ENCODE data around the gene POMGNT1. TPM values are rescaled to one million over a fixed set of nuclear protein-coding genes. Genes with fewer than 3 reads are reported as not detected.

Gene POMGNT1
- total and polyA plus RNA-seq, 2 of the 8 experiments (the other 6 are each of a cell fraction or from before 2014, with no cell fraction given) = 28.0 to 40.3 TPM

- no peaks in the 10 kb centered on the region for H3K79me1 ChIP-seq (ENCODE audit: low read depth, low read length)
- no peak overlapping the region for H4K8ac ChIP-seq (ENCODE audit: extremely low read depth, insufficient read depth, low read length)
- no peaks in the 10 kb centered on the region for H3K27me3 ChIP-seq (replicated peaks in 1 of 4; ENCODE audit: control insufficient read depth in 3 of 4, extremely low read depth in 1 of 4, insufficient read depth in 3 of 4, low read length in 3 of 4)
- H3K9me3 ChIP-seq (ENCODE audit: insufficient read depth in 2 of 2, low read depth in 1 of 2, low read length in 1 of 2) = no peaks in the 10 kb centered on the region
- no peaks in the 10 kb centered on the region; the same call in 1 of the 2 replicates for H3K23me2 ChIP-seq (ENCODE audit: low read depth, low read length)
- ChIA-PET CTCF (ENCODE audit: partially characterized antibody) (interaction anchor here (1.3 kb wide), 1 partner anchor 12 kb away, joined by 3 read pairs; no protein-coding TSS in a partner anchor), POLR2A (ENCODE audit: partially characterized antibody) (no interaction called here)
- no peak overlapping the region for H3K23ac ChIP-seq (ENCODE audit: insufficient read length)
- no peak overlapping the region for H2BK5ac ChIP-seq (ENCODE audit: low read depth, low read length)
- H3K27ac ChIP-seq (ENCODE audit: low read depth, low read length) = no peak overlapping the region
- H3K4me2 ChIP-seq (ENCODE audit: insufficient read depth in 1 of 2, low read depth in 2 of 2, low read length in 2 of 2) = no peak overlapping the region
- TF ChIP-seq TBP (IDR thresholded peaks at IDR 0.05; ENCODE audit: low read depth, low read length) (no peak), RAD21 (IDR thresholded peaks at IDR 0.05 in 1 of 2, conservative IDR thresholded peaks at IDR 0.05 in 1 of 2; ENCODE audit: low read depth in 2 of 2, low read length in 2 of 2) (no peak), SAP30 (IDR thresholded peaks at IDR 0.05; ENCODE audit: insufficient read depth, insufficient replicate concordance, low read length) (no peak), SP2 (IDR thresholded peaks at IDR 0.05; ENCODE audit: low read length) (no peak), JUND (IDR thresholded peaks at IDR 0.05; ENCODE audit: low read length) (no peak), CEBPB (IDR thresholded peaks at IDR 0.05; ENCODE audit: low read depth, low read length) (no peak), TCF12 (IDR thresholded peaks at IDR 0.05; ENCODE audit: low read depth, low read length) (no peak), SIN3A (conservative IDR thresholded peaks at IDR 0.05 in 1 of 2, IDR thresholded peaks at IDR 0.05 in 1 of 2; ENCODE audit: low read depth in 1 of 2, low read length in 2 of 2) (no peak), ASH2L (IDR thresholded peaks at IDR 0.05; ENCODE audit: low read length) (no peak), TEAD4 (IDR thresholded peaks at IDR 0.05; ENCODE audit: low read depth, low read length) (no peak), HDAC6 (IDR thresholded peaks at IDR 0.05; ENCODE audit: low read depth, low read length) (no peak), NRF1 (IDR thresholded peaks at IDR 0.05; ENCODE audit: low read depth, low read length) (no peak)
- no peak overlapping the region for H2AFZ ChIP-seq (ENCODE audit: low read length)
- 78% methylated on average over 3 of the region's 3 CpGs; no CpG with 5 or more reads in 1 of the 2 experiments for WGBS, 2 experiments (ENCODE audit: extremely low coverage in 1 of 2, insufficient coverage in 1 of 2, insufficient read length in 1 of 2, insufficient replicate concordance in 2 of 2, low coverage in 1 of 2, low lambda C conversion rate in 2 of 2, missing lambda C conversion rate in 1 of 2)
- no peak overlapping the region for H2BK20ac ChIP-seq (ENCODE audit: low read length)
- no peak overlapping the region for H3K4ac ChIP-seq (replicated peaks; ENCODE audit: insufficient read length, low read depth, low read length)
- H3K79me2 ChIP-seq (ENCODE audit: control insufficient read depth in 1 of 2, insufficient read depth in 2 of 2, low read length in 2 of 2) = no peaks in the 10 kb centered on the region
- H2BK12ac ChIP-seq (ENCODE audit: low read depth, low read length) = no peak overlapping the region
- no peaks in the 10 kb centered on the region for H4K20me1 ChIP-seq (replicated peaks in 1 of 2; ENCODE audit: control insufficient read depth in 1 of 2, insufficient read depth in 2 of 2, low read length in 2 of 2)
- H2AK5ac ChIP-seq (ENCODE audit: low read depth, low read length) = no peak overlapping the region
- no peaks in the 10 kb centered on the region for H3K4me1 ChIP-seq (replicated peaks in 1 of 4; ENCODE audit: control insufficient read depth in 3 of 4, insufficient read depth in 4 of 4, low read length in 3 of 4)
- FAIRE-seq (no peak), DNase-seq (ENCODE audit: low read depth in 1 of 2, low spot score in 2 of 2) (no peak)
- no peaks in the 10 kb centered on the region for H3K36me3 ChIP-seq (ENCODE audit: control insufficient read depth in 2 of 4, insufficient read depth in 4 of 4, low read length in 3 of 4)
- H4K91ac ChIP-seq (replicated peaks; ENCODE audit: insufficient read length, low read length) = no peak overlapping the region
- H3K56ac ChIP-seq (replicated peaks; ENCODE audit: insufficient read length, low read depth, low read length) = no peak overlapping the region
- no peak overlapping the region for H3K18ac ChIP-seq (ENCODE audit: extremely low read depth, low read length)
- H2BK120ac ChIP-seq (replicated peaks; ENCODE audit: low read depth, low read length) = no peak overlapping the region
- H3K14ac ChIP-seq (ENCODE audit: insufficient read length) = no peak overlapping the region
- H4K5ac ChIP-seq (ENCODE audit: insufficient read length, low read depth, low read length) = no peak overlapping the region
- H3K9ac ChIP-seq (replicated peaks in 1 of 4; ENCODE audit: extremely low read depth in 1 of 4, low read depth in 3 of 4, low read length in 3 of 4) = no peak overlapping the region
- no peak overlapping the region for H3K4me3 ChIP-seq (ENCODE audit: extremely low read depth in 1 of 4, insufficient read depth in 2 of 4, low read depth in 3 of 4, low read length in 4 of 4)
- no peak overlapping the region; the same call in 1 of the 2 replicates for H2BK15ac ChIP-seq (ENCODE audit: low read length)
These were observed 38.7 kb downstream of the POMGNT1 start for GRCh38 chr1:46159516-46159915.
